MG63 (cell line): ENCODE results near the gene WSB1. TPM values are rescaled to one million over a fixed set of nuclear protein-coding genes. Genes with fewer than 3 reads are reported as not detected.

Experiments
- DNase-seq: peaks from one replicate; pipeline ENCODE4 v3.0.0-alpha.2; 2020
- H3K27me3 ChIP-seq: fragments of 250-450 bp; sonication (Bioruptor Pico); 2 replicates; pipeline ENCODE4 v1.5.1; 2020; ENCODE audit warnings: mild to moderate bottlenecking, moderate library complexity
- H3K36me3 ChIP-seq: fragments of 250-450 bp; sonication (Bioruptor Pico); 2 replicates; pipeline ENCODE4 v1.5.1; 2020; ENCODE audit warnings: mild to moderate bottlenecking, moderate library complexity
- H3K4me3 ChIP-seq: fragments of 250-450 bp; sonication (Bioruptor Pico); 2 replicates; pipeline ENCODE4 v1.5.1; 2020; ENCODE audit warnings: mild to moderate bottlenecking, moderate library complexity
- H3K9me3 ChIP-seq: fragments of 250-450 bp; sonication (Bioruptor Pico); 2 replicates; pipeline ENCODE4 v1.5.1; 2020; ENCODE audit warnings: mild to moderate bottlenecking, moderate library complexity
- total RNA-seq: library from RNA; depleted of rRNA; stranded (reverse); fragments of >200 nt; shearing (Covaris generic); gene quantifications from 2 replicates; pipeline ENCODE4 v1.2.3, GENCODE V29; 2014; ENCODE audit warnings: low replicate concordance

WSB1 gene
- total RNA-seq, 1 experiment from 2014 or later: 46.4 TPM

GRCh38 chr17:27339836-27340550 is 46.1 kb downstream of the WSB1 start:
- no peaks in the 10 kb centered on the region for H3K27me3 ChIP-seq
- peaks cover 6% of the 10 kb centered on the region; the same call in 1 of the 2 replicates for H3K9me3 ChIP-seq
- DNase-seq: no peak

GRCh38 chr17:27340575-27340974 is 46.7 kb downstream of the WSB1 start:
- H3K4me3 ChIP-seq: no peak overlapping the region
- no peaks in the 10 kb centered on the region for H3K36me3 ChIP-seq
- no peaks in the 10 kb centered on the region for H3K27me3 ChIP-seq
- H3K9me3 ChIP-seq: peaks cover 6% of the 10 kb centered on the region; the same call in 1 of the 2 replicates
- DNase-seq: no peak

More at GRCh38 chr17:27339836-27340550, 46.1 kb downstream of the WSB1 start:
- no peaks in the 10 kb centered on the region for H3K36me3 ChIP-seq
- no peak overlapping the region for H3K4me3 ChIP-seq

DNA sequence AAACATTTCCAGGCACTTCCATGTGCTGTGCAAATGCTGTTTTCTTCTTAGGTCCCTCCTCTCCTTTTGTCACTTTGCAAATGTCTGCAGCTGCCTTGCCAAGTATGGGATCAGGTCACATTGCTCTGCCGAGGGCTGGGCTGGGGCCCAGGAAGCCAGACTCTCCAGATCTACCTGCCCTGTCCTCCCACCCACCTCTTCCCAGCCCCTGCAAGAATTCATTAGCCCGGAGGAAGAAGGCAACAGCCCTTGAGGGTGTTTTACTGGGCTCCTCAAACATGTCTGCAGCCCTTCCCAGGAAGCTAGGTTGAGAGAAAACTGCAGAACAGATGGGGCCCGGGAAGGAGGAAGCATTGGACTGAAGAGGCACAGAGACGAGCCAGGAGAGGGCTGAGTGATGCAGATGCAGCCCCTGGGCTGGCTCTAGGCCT is 47.1 kb downstream of the WSB1 start:
- H3K4me3 ChIP-seq: no peak overlapping the region
- H3K9me3 ChIP-seq: peaks cover 6% of the 10 kb centered on the region; the same call in 1 of the 2 replicates
- DNase-seq: no peak
- no peaks in the 10 kb centered on the region for H3K36me3 ChIP-seq
- H3K27me3 ChIP-seq: no peaks in the 10 kb centered on the region

GRCh38 chr17:27342059-27342458 is 48.1 kb downstream of the WSB1 start:
- no peak overlapping the region for H3K4me3 ChIP-seq
- no peaks in the 10 kb centered on the region for H3K27me3 ChIP-seq
- DNase-seq: no peak
- H3K9me3 ChIP-seq: peaks cover 6% of the 10 kb centered on the region; the same call in 1 of the 2 replicates
- H3K36me3 ChIP-seq: no peaks in the 10 kb centered on the region

DNA sequence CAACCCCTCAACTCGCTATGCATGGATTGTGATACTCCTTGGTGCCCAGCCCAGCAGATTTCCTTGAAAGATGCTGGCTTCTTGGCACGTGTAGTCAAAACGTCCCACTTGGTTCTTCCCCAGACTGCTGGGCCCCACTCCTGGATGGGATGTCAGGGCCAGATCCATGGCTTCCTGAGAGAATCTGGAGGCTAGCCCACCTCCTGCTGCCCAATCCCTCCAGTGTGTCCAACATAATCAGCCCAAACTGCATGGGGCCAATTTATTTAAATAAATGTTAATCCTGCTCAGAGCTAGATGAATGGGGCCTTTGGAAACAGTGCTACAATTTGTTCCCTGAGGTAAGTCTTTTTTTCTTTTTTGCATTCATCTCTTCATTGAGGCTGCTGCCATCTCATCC is 49.4 kb downstream of the WSB1 start:
- Histone ChIP-seq H3K9me3 (peaks cover 6% of the 10 kb centered on the region; the same call in 1 of the 2 replicates), H3K4me3 (no peak overlapping the region), H3K27me3 (no peaks in the 10 kb centered on the region), H3K36me3 (no peaks in the 10 kb centered on the region)
- DNase-seq: no peak

DNA sequence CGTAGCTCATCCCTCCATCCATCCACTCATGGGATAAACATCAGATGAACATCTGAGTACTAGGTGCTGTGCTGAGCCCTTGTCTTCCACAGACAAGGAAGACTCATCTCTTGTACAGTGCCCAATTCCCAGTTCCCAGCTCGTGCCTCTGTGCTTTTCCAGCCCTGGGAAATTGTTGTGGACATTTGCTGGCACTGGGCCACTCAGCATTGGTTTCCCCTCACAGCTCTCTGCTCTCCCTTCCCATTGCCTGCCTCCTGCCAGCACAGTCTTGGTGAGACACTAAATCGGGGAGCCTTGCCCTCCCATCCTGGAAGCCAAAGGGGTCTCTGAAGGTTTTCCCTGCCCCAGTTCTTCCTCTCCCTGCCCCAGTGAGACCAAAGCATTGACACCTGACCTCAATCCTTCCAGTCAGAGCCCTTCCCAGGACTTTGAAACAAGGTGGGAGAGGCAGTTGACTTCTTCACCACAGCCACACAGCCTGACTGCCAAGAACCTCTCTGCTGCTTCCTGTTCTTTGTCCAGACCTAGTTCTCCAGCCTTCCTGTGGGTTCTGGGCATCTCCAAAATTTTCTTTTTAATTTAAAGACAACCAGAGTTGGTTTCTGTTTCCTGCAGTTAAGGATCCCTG is 50.2 kb downstream of the WSB1 start:
- no peak overlapping the region for H3K4me3 ChIP-seq

DNA sequence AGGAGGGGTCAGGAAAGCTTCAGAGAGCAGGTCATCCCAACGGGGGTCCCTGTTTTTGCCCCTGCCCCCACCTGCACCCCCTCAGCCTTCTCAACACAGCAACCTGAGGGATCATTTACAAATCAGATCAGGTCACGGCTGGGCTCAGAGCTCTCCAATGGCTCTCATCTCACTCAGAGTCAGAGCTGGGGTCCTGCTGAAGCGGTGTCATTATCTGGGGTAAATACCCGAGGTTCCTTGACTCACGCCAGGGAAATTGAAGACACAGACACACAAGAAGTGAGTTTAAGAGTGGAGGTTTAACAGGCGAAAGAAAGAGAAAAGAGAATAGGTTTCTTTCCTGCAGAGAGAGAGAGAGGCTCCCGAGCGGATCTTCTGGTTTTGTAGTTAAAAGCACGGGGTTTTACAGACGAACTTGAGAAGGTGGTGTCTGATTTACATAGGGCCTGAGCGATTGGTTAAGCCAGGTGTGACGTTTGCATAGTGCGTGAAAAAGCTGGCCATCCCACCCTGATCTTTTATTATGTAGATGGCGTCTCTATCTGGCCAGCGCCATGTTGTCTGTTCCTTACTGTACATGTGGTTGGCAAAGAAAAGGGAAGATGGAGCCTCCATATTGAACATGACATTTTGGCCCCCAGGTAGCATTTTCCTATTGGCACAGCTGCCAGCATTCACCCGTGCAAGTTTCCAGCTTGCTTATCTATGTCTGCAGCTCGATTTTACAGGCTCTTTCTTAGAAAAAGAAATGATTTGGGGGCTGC is 51.4 kb downstream of the WSB1 start:
- no peak for DNase-seq
- Histone ChIP-seq H3K9me3 (no peaks in the 10 kb centered on the region), H3K4me3 (no peak overlapping the region), H3K36me3 (no peaks in the 10 kb centered on the region), H3K27me3 (no peaks in the 10 kb centered on the region)

More for the DNA sequence above, 50.2 kb downstream of the WSB1 start:
- H3K27me3 ChIP-seq: no peaks in the 10 kb centered on the region
- peaks cover 6% of the 10 kb centered on the region; the same call in 1 of the 2 replicates for H3K9me3 ChIP-seq
- no peak for DNase-seq
- no peaks in the 10 kb centered on the region for H3K36me3 ChIP-seq

GRCh38 chr17:27346228-27346899 is 52.5 kb downstream of the WSB1 start:
- no peaks in the 10 kb centered on the region for H3K36me3 ChIP-seq
- no peak for DNase-seq
- H3K27me3 ChIP-seq: no peaks in the 10 kb centered on the region
- no peaks in the 10 kb centered on the region for H3K9me3 ChIP-seq
- H3K4me3 ChIP-seq: no peak overlapping the region

DNA sequence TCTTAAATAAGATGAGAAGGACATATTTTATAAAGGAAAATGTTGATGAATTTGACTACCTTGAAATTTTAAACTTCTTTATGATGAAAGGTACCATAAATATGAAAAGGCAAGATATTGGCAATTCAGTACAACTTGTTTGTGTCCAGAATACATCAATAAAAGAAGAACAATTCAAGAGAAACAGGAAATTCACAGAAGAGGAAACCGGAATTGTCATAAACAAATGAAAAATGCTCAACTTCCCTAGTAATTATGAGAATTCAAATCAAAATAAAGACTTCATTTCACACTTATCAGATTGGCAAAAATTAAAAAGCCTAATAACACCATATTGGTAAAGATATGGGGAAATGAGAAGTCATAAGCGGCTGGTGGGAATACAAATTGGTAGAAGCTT is 54.3 kb downstream of the WSB1 start:
- no peaks in the 10 kb centered on the region for H3K27me3 ChIP-seq

DNA sequence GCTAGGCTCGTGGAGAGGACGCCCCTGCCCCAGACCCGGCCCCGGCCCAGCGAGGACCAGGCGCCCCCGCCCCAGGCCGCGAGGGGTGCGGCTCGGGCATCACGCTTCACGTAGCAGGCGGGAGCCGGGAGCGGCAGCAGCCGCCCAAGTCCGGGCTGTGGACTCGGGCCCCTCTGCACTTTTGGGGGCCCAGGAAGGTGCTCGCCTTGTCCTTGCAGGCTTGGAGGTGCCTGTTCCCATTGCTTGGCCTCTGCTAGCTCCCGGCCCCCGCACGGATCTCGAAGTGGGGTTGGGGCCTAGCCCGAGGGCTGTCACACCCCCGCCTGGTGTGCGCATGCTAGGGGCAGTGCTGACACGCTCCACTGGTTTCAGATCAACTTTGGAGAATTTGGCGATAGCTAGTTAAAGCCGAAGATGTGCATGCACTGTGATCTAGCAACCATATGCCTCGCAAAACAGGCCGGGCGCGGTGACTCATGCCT is 55.7 kb downstream of the WSB1 start:
- no peak overlapping the region for H3K4me3 ChIP-seq
- H3K36me3 ChIP-seq: no peaks in the 10 kb centered on the region
- no peaks in the 10 kb centered on the region for H3K9me3 ChIP-seq

More for the DNA sequence above, 54.3 kb downstream of the WSB1 start:
- H3K9me3 ChIP-seq: no peaks in the 10 kb centered on the region
- H3K36me3 ChIP-seq: no peaks in the 10 kb centered on the region
- no peak for DNase-seq
- no peak overlapping the region for H3K4me3 ChIP-seq

GRCh38 chr17:27351759-27352158 is 57.8 kb downstream of the WSB1 start:
- no peak overlapping the region for H3K4me3 ChIP-seq
- DNase-seq: no peak
- H3K36me3 ChIP-seq: no peaks in the 10 kb centered on the region
- H3K9me3 ChIP-seq: no peaks in the 10 kb centered on the region
- H3K27me3 ChIP-seq: no peaks in the 10 kb centered on the region

More for the DNA sequence above, 55.7 kb downstream of the WSB1 start:
- H3K27me3 ChIP-seq: no peaks in the 10 kb centered on the region
- no peak for DNase-seq

DNA sequence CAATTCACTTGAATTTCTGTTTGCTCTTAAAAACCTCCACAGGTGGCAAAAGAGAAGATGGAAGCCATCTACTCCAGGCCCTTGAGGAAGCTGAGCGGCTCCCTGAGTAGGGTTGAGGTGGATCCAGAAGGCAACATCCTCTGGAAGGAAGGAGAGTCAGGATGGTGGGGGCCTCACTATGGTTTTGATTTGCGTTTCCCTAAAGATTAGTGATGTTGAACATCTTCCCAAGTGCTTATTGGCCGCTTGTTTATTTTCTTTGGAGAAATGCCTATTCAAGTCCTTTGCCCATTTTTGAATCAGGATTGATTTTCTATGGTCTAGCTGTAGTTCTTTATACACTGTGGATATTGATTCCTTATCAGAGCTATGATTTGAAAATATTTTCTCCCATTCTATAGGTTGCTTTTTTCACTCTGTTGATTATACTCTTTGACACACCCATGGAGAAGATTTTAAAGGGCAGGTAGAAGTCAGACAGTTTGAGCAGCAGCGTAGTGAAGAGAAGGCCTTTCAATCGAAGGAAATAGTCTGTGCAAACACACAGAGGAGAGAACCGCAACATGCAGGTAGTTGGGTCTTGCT is 58.6 kb downstream of the WSB1 start:
- no peaks in the 10 kb centered on the region for H3K36me3 ChIP-seq
- H3K27me3 ChIP-seq: no peaks in the 10 kb centered on the region
- DNase-seq: no peak
- no peaks in the 10 kb centered on the region for H3K9me3 ChIP-seq
- no peak overlapping the region; the same call in 1 of the 2 replicates for H3K4me3 ChIP-seq

DNA sequence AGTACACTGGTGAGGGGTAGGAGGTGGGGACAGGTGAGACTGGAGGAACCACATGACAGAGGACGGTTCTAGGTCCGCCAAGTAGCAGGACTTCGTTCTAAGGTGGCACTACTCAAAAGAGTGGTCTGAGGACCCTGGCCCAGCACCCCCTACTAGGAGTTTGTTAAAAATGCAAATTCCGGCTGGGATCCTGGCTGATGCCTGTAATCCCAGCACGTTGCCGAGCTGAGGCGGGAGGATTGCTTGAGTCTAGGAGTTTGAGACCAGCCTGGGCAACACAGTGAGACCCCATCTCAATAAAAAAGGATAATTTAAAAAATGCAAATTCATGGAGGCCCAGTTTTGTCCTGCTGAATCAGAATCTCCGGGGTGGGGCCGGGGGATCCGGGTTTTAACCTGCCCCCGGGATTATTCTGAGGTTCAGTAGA is 59.1 kb downstream of the WSB1 start:
- Histone ChIP-seq H3K27me3 (no peaks in the 10 kb centered on the region), H3K9me3 (no peaks in the 10 kb centered on the region), H3K36me3 (no peaks in the 10 kb centered on the region), H3K4me3 (peak overlapping the region; percentile 69)
- no peak for DNase-seq

GRCh38 chr17:27353461-27354050 is 59.6 kb downstream of the WSB1 start:
- DNase-seq: peak; percentile 95
- Histone ChIP-seq H3K27me3 (no peaks in the 10 kb centered on the region), H3K4me3 (peak overlapping the region; percentile 69), H3K9me3 (no peaks in the 10 kb centered on the region), H3K36me3 (no peaks in the 10 kb centered on the region)

DNA sequence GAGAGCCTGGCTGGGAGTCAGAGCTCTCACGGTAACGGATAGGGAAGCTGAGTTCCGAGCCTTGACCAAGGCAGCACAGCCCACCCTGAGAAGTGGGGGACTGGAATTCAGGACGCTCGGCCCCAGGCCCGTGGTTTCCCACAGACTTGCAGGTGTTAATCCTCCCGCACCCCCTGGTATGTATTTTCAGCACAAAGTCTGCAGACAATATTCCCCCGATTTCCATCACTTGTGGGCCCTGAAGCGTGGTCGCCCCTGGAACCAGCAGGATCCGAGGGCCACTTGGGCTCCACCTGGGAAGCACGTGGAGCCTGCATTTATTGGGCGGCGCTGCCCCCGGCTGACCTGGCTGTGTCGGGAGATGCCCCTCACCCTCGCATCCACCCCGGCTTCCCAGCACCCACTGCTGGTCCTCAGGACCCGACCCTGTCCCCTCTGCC is 60.2 kb downstream of the WSB1 start:
- Histone ChIP-seq H3K9me3 (no peaks in the 10 kb centered on the region), H3K4me3 (peak overlapping the region; percentile 69), H3K27me3 (no peaks in the 10 kb centered on the region), H3K36me3 (no peaks in the 10 kb centered on the region)
- DNase-seq: no peak
